Fibroblast of lung (primary cell): ENCODE data around the gene ADAMTS10. TPM values are rescaled to one million over a fixed set of nuclear protein-coding genes. Genes with fewer than 3 reads are reported as not detected.

Experiments used
- DNase-seq, 2 donors: peaks; one replicate each; pipeline versions ENCODE4 v3.0.0 to v3.0.0-alpha.2; 2010; ENCODE audit warnings: low read depth in 2 of 2
- H2AFZ ChIP-seq: 2 replicates; pipeline ENCODE4 v1.5.1; 2012; ENCODE audit warnings: low read length, control low read depth, inconsistent platforms
- H3K27ac ChIP-seq: 2 replicates; pipeline ENCODE4 v1.5.1; 2011; ENCODE audit warnings: low read length, control low read depth; ENCODE audit not compliant: insufficient read depth
- H3K27me3 ChIP-seq: 2 replicates; pipeline ENCODE4 v1.5.1; 2011; ENCODE audit warnings: mild to moderate bottlenecking, low read length; ENCODE audit not compliant: control insufficient read depth, insufficient read depth
- H3K36me3 ChIP-seq: 2 replicates; pipeline ENCODE4 v1.5.1; 2011; ENCODE audit warnings: low read length; ENCODE audit not compliant: control insufficient read depth, insufficient read depth
- H3K4me1 ChIP-seq: 2 replicates; pipeline ENCODE4 v1.5.1; 2011; ENCODE audit warnings: low read length; ENCODE audit not compliant: control insufficient read depth, insufficient read depth; ENCODE audit errors: extremely low read depth
- H3K4me2 ChIP-seq: 2 replicates; pipeline ENCODE4 v1.5.1; 2011; ENCODE audit warnings: low read length, control low read depth; ENCODE audit not compliant: insufficient read depth; ENCODE audit errors: extremely low read depth
- H3K4me3 ChIP-seq, 4 experiments: fragments of 200-600 bp in 1 of 4; sonication (generic) in 1 of 4; replicated peaks in 1 of 4; 2 replicates each; pipeline ENCODE4 v1.5.1; 2011 to 2016; ENCODE audit warnings: low read length in 4 of 4, low read depth in 3 of 4, mild to moderate bottlenecking in 3 of 4, control low read depth in 2 of 4, inconsistent platforms in 1 of 4, mixed read lengths in 1 of 4; ENCODE audit not compliant: insufficient read depth in 1 of 4; ENCODE audit errors: control extremely low read depth in 1 of 4
- H3K79me2 ChIP-seq: 2 replicates; pipeline ENCODE4 v1.5.1; 2012; ENCODE audit warnings: mild to moderate bottlenecking, low read length, inconsistent platforms; ENCODE audit not compliant: control insufficient read depth, insufficient read depth
- H3K9ac ChIP-seq: 2 replicates; pipeline ENCODE4 v1.5.1; 2011; ENCODE audit warnings: mild to moderate bottlenecking, low read length, control low read depth; ENCODE audit not compliant: insufficient read depth
- H3K9me3 ChIP-seq: 2 replicates; pipeline ENCODE4 v1.5.1; 2012; ENCODE audit warnings: low read depth, low read length; ENCODE audit not compliant: control insufficient read depth, insufficient read depth
- H4K20me1 ChIP-seq: 2 replicates; pipeline ENCODE4 v1.5.1; 2011; ENCODE audit warnings: low read length; ENCODE audit not compliant: control insufficient read depth, insufficient read depth; ENCODE audit errors: extremely low read depth
- EZH2 ChIP-seq: IDR thresholded peaks from 2 replicates; pipeline ENCODE4 v1.5.1; 2012; ENCODE audit warnings: low read length, control low read depth, mild to moderate bottlenecking; ENCODE audit errors: missing control alignments
- polyA plus RNA-seq, 2 donors: library from polyadenylated mRNA; depleted of rRNA in 1 of 2; stranded (reverse) in 1 of 2; unstranded in 1 of 2; fragments of >200 nt; gene quantifications; 2 replicates each; pipeline ENCODE4 v1.2.1, GENCODE V29; 2011 to 2012; ENCODE audit warnings: missing spikeins in 1 of 2
- total RNA-seq: library from RNA; depleted of rRNA; stranded (reverse); fragments of >200 nt; gene quantifications from 2 replicates; pipeline ENCODE4 v1.2.1, GENCODE V29; 2014
- TF ChIP-seq, protein P1 (sequence below), 2 donors: IDR thresholded peaks in 1 of 2; conservative IDR thresholded peaks in 1 of 2; 1 replicate in 1 of 2; 2 replicates in 1 of 2; pipeline ENCODE4 v1.5.1; 2011 to 2012; ENCODE audit warnings: low read length in 2 of 2, control low read depth in 1 of 2, inconsistent platforms in 1 of 2, low read depth in 1 of 2, mild to moderate bottlenecking in 1 of 2

ADAMTS10 gene
- total and polyA plus RNA-seq, 2 donors (not counting 1 experiment from before 2014, with no cell fraction given) = 2.0 to 11.2 TPM

GRCh38 chr19:8544168-8544567 is 66.3 kb downstream of the ADAMTS10 start:
- Histone ChIP-seq H3K9ac (no peak overlapping the region), H3K36me3 (no peaks in the 10 kb centered on the region), H3K27me3 (no peaks in the 10 kb centered on the region), H3K27ac (no peak overlapping the region), H3K4me2 (no peak overlapping the region), H3K4me3 (no peak overlapping the region), H3K79me2 (no peaks in the 10 kb centered on the region), H4K20me1 (no peaks in the 10 kb centered on the region), H2AFZ (no peak overlapping the region), H3K9me3 (no peaks in the 10 kb centered on the region), H3K4me1 (no peaks in the 10 kb centered on the region)
- TF ChIP-seq, protein P1, sequence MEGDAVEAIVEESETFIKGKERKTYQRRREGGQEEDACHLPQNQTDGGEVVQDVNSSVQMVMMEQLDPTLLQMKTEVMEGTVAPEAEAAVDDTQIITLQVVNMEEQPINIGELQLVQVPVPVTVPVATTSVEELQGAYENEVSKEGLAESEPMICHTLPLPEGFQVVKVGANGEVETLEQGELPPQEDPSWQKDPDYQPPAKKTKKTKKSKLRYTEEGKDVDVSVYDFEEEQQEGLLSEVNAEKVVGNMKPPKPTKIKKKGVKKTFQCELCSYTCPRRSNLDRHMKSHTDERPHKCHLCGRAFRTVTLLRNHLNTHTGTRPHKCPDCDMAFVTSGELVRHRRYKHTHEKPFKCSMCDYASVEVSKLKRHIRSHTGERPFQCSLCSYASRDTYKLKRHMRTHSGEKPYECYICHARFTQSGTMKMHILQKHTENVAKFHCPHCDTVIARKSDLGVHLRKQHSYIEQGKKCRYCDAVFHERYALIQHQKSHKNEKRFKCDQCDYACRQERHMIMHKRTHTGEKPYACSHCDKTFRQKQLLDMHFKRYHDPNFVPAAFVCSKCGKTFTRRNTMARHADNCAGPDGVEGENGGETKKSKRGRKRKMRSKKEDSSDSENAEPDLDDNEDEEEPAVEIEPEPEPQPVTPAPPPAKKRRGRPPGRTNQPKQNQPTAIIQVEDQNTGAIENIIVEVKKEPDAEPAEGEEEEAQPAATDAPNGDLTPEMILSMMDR (conservative IDR thresholded peaks at IDR 0.05 in 1 of 2, IDR thresholded peaks at IDR 0.05 in 1 of 2; ENCODE audit: low read depth in 1 of 2, low read length in 2 of 2) = no peak
- TF ChIP-seq EZH2 = no peak
- DNase-seq = no peak

DNA sequence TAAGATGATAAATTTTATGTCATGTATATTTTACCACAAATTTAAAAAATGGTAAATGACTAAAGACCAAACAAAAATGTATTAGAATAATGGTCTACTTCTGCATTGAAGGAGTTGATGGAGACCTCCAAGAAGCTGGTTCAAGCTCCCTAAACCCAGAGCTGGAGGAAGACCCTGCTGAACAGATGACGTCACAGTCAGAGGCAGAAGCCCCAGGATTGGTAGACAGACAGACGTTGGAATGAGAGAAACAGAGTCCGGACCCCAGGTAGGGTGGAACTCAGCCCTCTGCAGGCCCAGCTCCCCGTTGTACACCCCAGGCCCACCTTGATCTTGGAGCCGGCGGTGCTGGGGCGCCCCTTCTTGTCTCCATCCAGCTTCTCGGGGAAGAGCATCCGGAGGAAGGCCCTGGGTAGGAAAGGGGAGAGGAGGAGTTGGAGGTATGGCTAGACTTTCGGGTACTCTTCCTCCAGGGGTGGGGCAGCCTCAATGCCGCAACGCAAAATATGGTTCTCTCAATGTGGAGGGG is 70.8 kb downstream of the ADAMTS10 start:
- H3K9me3 ChIP-seq = no peaks in the 10 kb centered on the region
- no peaks in the 10 kb centered on the region for H3K27me3 ChIP-seq
- no peak overlapping the region for H3K4me2 ChIP-seq
- H2AFZ ChIP-seq = no peak overlapping the region
- H3K9ac ChIP-seq = no peak overlapping the region
- no peak overlapping the region for H3K27ac ChIP-seq
- H3K79me2 ChIP-seq = no peaks in the 10 kb centered on the region
- no peak for DNase-seq
- no peak overlapping the region for H3K4me3 ChIP-seq
- TF ChIP-seq EZH2 = no peak
- TF ChIP-seq, protein P1 (conservative IDR thresholded peaks at IDR 0.05 in 1 of 2, IDR thresholded peaks at IDR 0.05 in 1 of 2; ENCODE audit: low read depth in 1 of 2, low read length in 2 of 2) = no peak
- no peaks in the 10 kb centered on the region for H3K4me1 ChIP-seq
- H3K36me3 ChIP-seq = no peaks in the 10 kb centered on the region
- no peaks in the 10 kb centered on the region for H4K20me1 ChIP-seq

DNA sequence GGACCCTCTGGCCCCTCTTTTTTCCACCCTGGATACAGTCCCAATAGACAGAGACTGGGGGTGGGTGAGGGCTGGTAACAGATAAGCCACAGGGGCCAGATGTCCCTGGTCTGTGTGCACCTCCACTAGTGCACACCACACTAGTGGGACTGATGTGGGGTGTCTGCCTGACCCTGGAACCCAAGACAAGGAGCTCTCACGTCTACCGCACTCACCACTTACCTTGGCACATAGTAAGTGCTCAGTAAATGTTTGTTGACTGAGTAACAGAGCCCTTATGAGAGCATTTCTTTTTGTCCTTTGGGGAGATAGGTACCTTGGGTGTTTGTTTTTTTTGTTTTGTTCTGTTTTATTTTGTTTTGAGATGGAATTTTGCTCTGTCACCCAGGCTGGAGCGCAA is 73.4 kb downstream of the ADAMTS10 start:
- H3K27me3 ChIP-seq = no peaks in the 10 kb centered on the region
- no peak overlapping the region for H3K9ac ChIP-seq
- DNase-seq = no peak
- TF ChIP-seq, protein P1 (conservative IDR thresholded peaks at IDR 0.05 in 1 of 2, IDR thresholded peaks at IDR 0.05 in 1 of 2; ENCODE audit: low read depth in 1 of 2, low read length in 2 of 2) = no peak
- TF ChIP-seq EZH2 = no peak
- no peak overlapping the region for H3K27ac ChIP-seq
- no peaks in the 10 kb centered on the region for H3K79me2 ChIP-seq
- H3K4me1 ChIP-seq = no peaks in the 10 kb centered on the region
- no peak overlapping the region for H2AFZ ChIP-seq
- H3K4me3 ChIP-seq = no peak overlapping the region
- no peaks in the 10 kb centered on the region for H4K20me1 ChIP-seq
- no peaks in the 10 kb centered on the region for H3K36me3 ChIP-seq
- no peak overlapping the region for H3K4me2 ChIP-seq
- H3K9me3 ChIP-seq = no peaks in the 10 kb centered on the region
